ENCODE results near the gene DAW1.

DAW1 gene

DNA sequence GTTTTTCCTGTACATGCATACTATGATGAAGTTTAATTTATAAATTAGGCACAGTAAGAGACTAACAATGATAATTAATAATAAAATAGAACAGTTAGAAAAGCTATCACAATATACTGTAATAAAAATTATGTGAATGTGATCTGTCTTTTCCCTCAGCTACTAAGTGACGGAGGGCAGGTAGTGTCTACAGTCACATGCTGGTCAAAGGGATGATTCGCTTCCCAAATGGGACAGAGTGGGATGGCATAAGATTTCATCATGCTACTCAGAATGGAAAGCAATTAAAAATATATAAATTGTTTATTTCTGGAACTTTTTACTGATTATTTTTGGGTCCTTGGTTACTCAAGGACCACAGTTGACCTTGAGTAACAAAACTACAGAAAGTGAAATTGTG lies 71.5 kb downstream of the DAW1 start:
- H3K79me2 ChIP-seq (ENCODE audit: insufficient read depth, low read depth), result no peaks in the 10 kb centered on the region
- H3K27me3 ChIP-seq (ENCODE audit: insufficient read depth, low read depth), result no peaks in the 10 kb centered on the region
- no peak overlapping the region for H2AFZ ChIP-seq (ENCODE audit: low read depth)
- no peak overlapping the region for H3K27ac ChIP-seq
- no peaks in the 10 kb centered on the region for H4K20me1 ChIP-seq (ENCODE audit: insufficient read depth)
- TF ChIP-seq CTCF (conservative IDR thresholded peaks at IDR 0.05; ENCODE audit: low read depth, low read length), result no peak
- H3K4me1 ChIP-seq (ENCODE audit: low read depth, poor library complexity, severe bottlenecking), result no peaks in the 10 kb centered on the region
- H3K9ac ChIP-seq, result no peak overlapping the region
- H3K36me3 ChIP-seq (ENCODE audit: insufficient read depth), result no peaks in the 10 kb centered on the region
- no peak overlapping the region for H3K4me2 ChIP-seq
- no peak overlapping the region for H3K4me3 ChIP-seq (IDR thresholded peaks at IDR 0.05; ENCODE audit: insufficient read depth, low read depth, low read length)

DNA sequence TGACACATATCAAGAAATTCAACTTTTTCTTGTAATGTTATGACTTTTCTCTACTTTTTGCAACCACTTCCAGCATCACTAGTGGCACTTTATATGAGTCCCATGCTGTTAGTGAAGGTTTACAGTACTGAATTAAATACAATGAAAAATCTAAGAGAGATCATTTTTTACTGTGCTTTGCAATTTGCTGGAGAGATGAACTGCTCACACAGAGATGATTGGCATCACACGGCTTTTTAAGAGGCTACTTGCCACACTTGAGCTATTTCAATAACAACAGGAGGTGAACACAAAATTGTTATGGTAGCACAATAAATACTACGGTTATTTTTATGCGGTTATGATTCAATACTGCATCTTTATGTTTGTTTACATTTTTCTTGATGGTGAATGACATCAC lies 88.9 kb downstream of the DAW1 start:
- no peaks in the 10 kb centered on the region for H3K79me2 ChIP-seq (ENCODE audit: insufficient read depth, low read depth)
- H4K20me1 ChIP-seq (ENCODE audit: insufficient read depth), result no peaks in the 10 kb centered on the region
- no peak overlapping the region for H3K4me2 ChIP-seq
- no peaks in the 10 kb centered on the region for H3K36me3 ChIP-seq (ENCODE audit: insufficient read depth)
- H3K9ac ChIP-seq, result no peak overlapping the region
- no peak overlapping the region for H3K27ac ChIP-seq
- no peak overlapping the region for H2AFZ ChIP-seq (ENCODE audit: low read depth)
- no peak for TF ChIP-seq CTCF (conservative IDR thresholded peaks at IDR 0.05; ENCODE audit: low read depth, low read length)
- H3K4me1 ChIP-seq (ENCODE audit: low read depth, poor library complexity, severe bottlenecking), result no peaks in the 10 kb centered on the region
- no peaks in the 10 kb centered on the region for H3K27me3 ChIP-seq (ENCODE audit: insufficient read depth, low read depth)
- no peak overlapping the region for H3K4me3 ChIP-seq (IDR thresholded peaks at IDR 0.05; ENCODE audit: insufficient read depth, low read depth, low read length)

DNA sequence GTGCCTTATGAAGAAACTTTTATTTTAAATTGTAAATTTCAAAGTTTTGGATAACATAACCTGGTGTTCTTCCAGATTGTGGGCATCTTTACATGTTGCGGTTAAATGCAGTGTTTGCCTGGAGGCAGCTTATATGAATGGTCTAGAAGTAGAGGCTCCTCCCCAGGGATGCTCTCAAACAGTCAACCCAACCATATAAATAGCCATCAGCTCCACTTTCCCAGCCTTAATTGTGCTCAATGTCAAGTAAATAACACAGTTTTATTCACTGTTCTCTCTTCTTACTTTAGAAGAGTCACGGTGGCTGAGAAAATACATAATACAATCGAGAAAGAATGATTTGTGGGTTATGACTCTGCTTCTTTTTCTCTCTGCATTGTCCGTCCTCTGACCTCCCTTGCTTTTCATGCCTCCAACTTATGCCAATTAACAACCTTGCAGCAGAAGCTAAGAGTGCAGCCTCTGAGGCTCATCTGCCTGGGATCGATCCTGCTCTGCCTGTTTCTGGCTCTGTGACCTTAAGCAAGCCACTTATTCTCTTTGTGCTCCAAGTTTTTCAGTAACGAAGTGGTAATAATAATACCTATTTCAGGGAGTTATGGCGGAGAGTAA lies 100.3 kb downstream of the DAW1 start:
- H3K4me1 ChIP-seq (ENCODE audit: low read depth, poor library complexity, severe bottlenecking), result no peaks in the 10 kb centered on the region
- no peak overlapping the region for H2AFZ ChIP-seq (ENCODE audit: low read depth)
- no peak overlapping the region for H3K9ac ChIP-seq
- no peak overlapping the region for H3K4me2 ChIP-seq
- H4K20me1 ChIP-seq (ENCODE audit: insufficient read depth), result no peaks in the 10 kb centered on the region
- TF ChIP-seq CTCF (conservative IDR thresholded peaks at IDR 0.05; ENCODE audit: low read depth, low read length), result no peak
- H3K36me3 ChIP-seq (ENCODE audit: insufficient read depth), result no peaks in the 10 kb centered on the region
- H3K27me3 ChIP-seq (ENCODE audit: insufficient read depth, low read depth), result no peaks in the 10 kb centered on the region
- no peak overlapping the region for H3K4me3 ChIP-seq (IDR thresholded peaks at IDR 0.05; ENCODE audit: insufficient read depth, low read depth, low read length)
- no peak overlapping the region for H3K27ac ChIP-seq
- no peaks in the 10 kb centered on the region for H3K79me2 ChIP-seq (ENCODE audit: insufficient read depth, low read depth)

GRCh38 chr2:227973241-227973640 lies 101.8 kb downstream of the DAW1 start:
- Histone ChIP-seq H3K79me2 (ENCODE audit: insufficient read depth, low read depth) (no peaks in the 10 kb centered on the region), H3K4me1 (ENCODE audit: low read depth, poor library complexity, severe bottlenecking) (no peaks in the 10 kb centered on the region), H3K36me3 (ENCODE audit: insufficient read depth) (no peaks in the 10 kb centered on the region), H3K9ac (no peak overlapping the region), H3K27me3 (ENCODE audit: insufficient read depth, low read depth) (no peaks in the 10 kb centered on the region), H2AFZ (ENCODE audit: low read depth) (no peak overlapping the region), H3K4me3 (IDR thresholded peaks at IDR 0.05; ENCODE audit: insufficient read depth, low read depth, low read length) (no peak overlapping the region), H4K20me1 (ENCODE audit: insufficient read depth) (no peaks in the 10 kb centered on the region), H3K4me2 (no peak overlapping the region), H3K27ac (no peak overlapping the region)
- no peak for TF ChIP-seq CTCF (conservative IDR thresholded peaks at IDR 0.05; ENCODE audit: low read depth, low read length)

Data from KMS-11 (cell line).